ENCODE measurements around the gene INPP5J. TPM values are rescaled to one million over a fixed set of nuclear protein-coding genes. Genes with fewer than 3 reads are reported as not detected.

Gene INPP5J
- total RNA-seq, 3 donors from 2014 or later: 21.3 to 44.0 (median 24.1) TPM

GRCh38 chr22:31087744-31088215 is 35.0 kb upstream of the INPP5J start:
- DNase-seq (no peak), ATAC-seq (no peak)
- H3K36me3 ChIP-seq (ENCODE audit: low read depth): no peaks in the 10 kb centered on the region
- intact Hi-C loops (cut with DNase I, micrococcal nuclease): loop anchor here in 1 of 2 donors (5.0 kb wide), 1 partner anchor 140 kb away; no protein-coding TSS in a partner anchor
- no peaks in the 10 kb centered on the region for H3K9me3 ChIP-seq
- H3K4me1 ChIP-seq (ENCODE audit: low read depth): peaks cover 19% of the 10 kb centered on the region
- no peak overlapping the region for H3K4me3 ChIP-seq
- TF ChIP-seq, protein P1, sequence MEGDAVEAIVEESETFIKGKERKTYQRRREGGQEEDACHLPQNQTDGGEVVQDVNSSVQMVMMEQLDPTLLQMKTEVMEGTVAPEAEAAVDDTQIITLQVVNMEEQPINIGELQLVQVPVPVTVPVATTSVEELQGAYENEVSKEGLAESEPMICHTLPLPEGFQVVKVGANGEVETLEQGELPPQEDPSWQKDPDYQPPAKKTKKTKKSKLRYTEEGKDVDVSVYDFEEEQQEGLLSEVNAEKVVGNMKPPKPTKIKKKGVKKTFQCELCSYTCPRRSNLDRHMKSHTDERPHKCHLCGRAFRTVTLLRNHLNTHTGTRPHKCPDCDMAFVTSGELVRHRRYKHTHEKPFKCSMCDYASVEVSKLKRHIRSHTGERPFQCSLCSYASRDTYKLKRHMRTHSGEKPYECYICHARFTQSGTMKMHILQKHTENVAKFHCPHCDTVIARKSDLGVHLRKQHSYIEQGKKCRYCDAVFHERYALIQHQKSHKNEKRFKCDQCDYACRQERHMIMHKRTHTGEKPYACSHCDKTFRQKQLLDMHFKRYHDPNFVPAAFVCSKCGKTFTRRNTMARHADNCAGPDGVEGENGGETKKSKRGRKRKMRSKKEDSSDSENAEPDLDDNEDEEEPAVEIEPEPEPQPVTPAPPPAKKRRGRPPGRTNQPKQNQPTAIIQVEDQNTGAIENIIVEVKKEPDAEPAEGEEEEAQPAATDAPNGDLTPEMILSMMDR (IDR thresholded peaks at IDR 0.05): no peak

DNA sequence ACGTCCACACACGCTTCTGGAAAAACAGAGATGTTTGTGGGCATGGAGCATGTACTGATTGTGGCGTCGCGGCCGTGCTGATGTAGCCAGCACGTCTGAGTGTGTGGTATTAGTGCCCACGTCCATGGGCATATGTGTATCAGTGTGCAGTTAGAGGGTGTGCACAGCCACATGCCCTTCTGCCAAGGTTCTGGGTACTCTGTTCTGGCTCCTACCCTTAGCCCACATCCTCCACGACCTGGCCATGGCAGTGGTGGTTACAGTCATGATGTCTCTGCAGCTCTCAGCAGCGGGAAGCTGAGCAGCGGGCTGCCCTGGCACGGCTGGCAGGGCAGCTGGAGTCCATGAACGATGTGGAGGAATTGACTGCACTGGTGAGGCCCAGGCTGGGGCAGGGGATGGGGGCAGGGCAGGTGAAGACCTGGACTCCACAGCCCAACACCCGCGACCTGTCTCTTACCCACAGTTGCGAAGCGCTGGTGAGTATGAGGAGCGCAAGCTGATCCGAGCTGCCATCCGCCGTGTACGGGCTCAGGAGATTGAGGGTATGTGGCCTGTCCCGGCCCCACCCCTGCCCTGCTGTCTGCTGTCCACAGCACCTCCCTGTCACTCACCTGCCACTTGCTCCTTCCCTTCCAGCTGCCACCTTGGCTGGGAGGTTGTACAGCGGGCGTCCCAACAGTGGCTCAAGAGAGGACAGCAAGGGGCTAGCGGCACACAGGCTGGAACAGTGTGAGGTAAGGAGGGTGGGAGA is 34.4 kb upstream of the INPP5J start:
- H3K36me3 ChIP-seq (ENCODE audit: low read depth): no peaks in the 10 kb centered on the region
- TF ChIP-seq, protein P1 (IDR thresholded peaks at IDR 0.05): no peak
- intact Hi-C loops (cut with DNase I, micrococcal nuclease): loop anchor here in 1 of 2 donors (5.0 kb wide), 1 partner anchor 141 kb away; no protein-coding TSS in a partner anchor
- ATAC-seq (no peak), DNase-seq (no peak)
- H3K4me1 ChIP-seq (ENCODE audit: low read depth): peaks cover 13% of the 10 kb centered on the region
- no peaks in the 10 kb centered on the region for H3K9me3 ChIP-seq
- H3K4me3 ChIP-seq: no peak overlapping the region

DNA sequence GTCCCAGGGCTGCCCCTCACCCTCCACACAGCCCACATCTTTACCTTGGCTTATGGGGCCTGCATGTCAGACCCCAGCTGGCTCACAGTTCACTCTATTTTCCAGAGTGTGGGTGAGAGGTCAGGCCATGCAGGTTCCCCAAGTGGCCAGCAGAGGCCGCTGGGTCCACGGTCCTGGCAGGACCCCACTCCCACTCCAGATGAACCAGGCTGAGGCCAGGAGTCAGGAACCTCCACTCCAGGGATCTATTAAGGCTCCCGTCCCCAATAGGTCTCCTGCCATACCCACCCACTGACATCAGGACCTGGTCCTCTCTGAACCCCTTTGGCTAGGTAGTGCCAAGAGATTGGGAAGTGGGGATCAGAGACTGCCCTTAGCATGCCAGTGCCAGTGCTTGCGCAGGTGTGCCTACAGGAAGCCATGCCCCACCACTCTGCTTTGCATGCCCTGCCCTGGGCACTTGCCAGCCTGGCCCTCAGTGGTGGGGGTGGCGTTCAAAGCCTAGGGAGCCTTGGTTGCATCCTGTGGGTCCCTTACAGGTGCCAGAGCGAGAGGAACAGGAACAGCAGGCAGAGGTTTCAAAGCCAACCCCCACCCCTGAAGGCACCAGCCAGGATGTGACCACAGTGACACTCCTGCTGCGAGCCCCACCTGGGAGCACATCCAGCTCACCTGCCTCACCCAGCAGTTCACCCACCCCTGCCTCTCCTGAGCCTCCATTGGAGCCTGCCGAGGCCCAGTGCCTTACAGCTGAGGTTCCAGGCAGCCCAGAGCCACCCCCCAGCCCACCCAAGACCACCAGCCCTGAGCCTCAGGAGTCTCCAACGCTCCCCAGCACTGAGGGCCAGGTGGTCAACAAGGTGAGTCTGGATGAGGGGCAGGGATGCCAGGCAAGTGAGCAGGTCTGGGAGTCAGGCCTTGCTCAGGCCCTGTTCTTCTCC is 33.3 kb upstream of the INPP5J start:
- ATAC-seq: peak; percentile 16
- no peaks in the 10 kb centered on the region for H3K36me3 ChIP-seq (ENCODE audit: low read depth)
- no peak overlapping the region for H3K4me3 ChIP-seq

GRCh38 chr22:31090217-31091085 is 32.3 kb upstream of the INPP5J start:
- H3K4me1 ChIP-seq (ENCODE audit: low read depth): peaks cover 3% of the 10 kb centered on the region
- DNase-seq (peak in 1 of 3 donors; percentile 42), ATAC-seq (no peak)
- TF ChIP-seq, protein P1 (IDR thresholded peaks at IDR 0.05): no peak
- no peak overlapping the region for H3K4me3 ChIP-seq
- intact Hi-C loops (cut with DNase I, micrococcal nuclease): no loop called here
- H3K36me3 ChIP-seq (ENCODE audit: low read depth): no peaks in the 10 kb centered on the region
- no peaks in the 10 kb centered on the region for H3K9me3 ChIP-seq

More for the DNA sequence above, 33.3 kb upstream of the INPP5J start:
- intact Hi-C loops (cut with DNase I, micrococcal nuclease): loop anchor here in 1 of 2 donors (5.0 kb wide), 1 partner anchor 142 kb away; no protein-coding TSS in a partner anchor
- peak in 2 of 3 donors; percentile 54 to 67 for DNase-seq
- TF ChIP-seq, protein P1 (IDR thresholded peaks at IDR 0.05): peak; percentile 73
- Histone ChIP-seq H3K4me1 (ENCODE audit: low read depth) (peaks cover 3% of the 10 kb centered on the region), H3K9me3 (no peaks in the 10 kb centered on the region)

Measured in mucosa of descending colon (tissue), 3 donors.